WERI-Rb-1 (cell line): ENCODE measurements around the gene PAXX.

Experiments used
- DNase-seq: peaks from one replicate; pipeline ENCODE4 v3.0.0-alpha.2; 2020
- H3K27ac ChIP-seq: fragments of 250-450 bp; sonication (Bioruptor Pico); 2 replicates; pipeline ENCODE4 v1.5.1; 2020; ENCODE audit warnings: mild to moderate bottlenecking, moderate library complexity
- H3K27me3 ChIP-seq: fragments of 250-450 bp; sonication (Bioruptor Pico); 2 replicates; pipeline ENCODE4 v1.5.1; 2021; ENCODE audit warnings: mild to moderate bottlenecking, low read depth, moderate library complexity; ENCODE audit not compliant: insufficient read depth, severe bottlenecking
- H3K36me3 ChIP-seq: fragments of 250-450 bp; sonication (Bioruptor Pico); 2 replicates; pipeline ENCODE4 v1.5.1; 2020; ENCODE audit warnings: mild to moderate bottlenecking, moderate library complexity
- H3K4me3 ChIP-seq: 2 replicates; pipeline ENCODE4 v1.5.1; 2011; ENCODE audit warnings: low read depth, mild to moderate bottlenecking, control low read depth, low read length
- H3K9me3 ChIP-seq: fragments of 250-450 bp; sonication (Bioruptor Pico); 2 replicates; pipeline ENCODE4 v1.5.1; 2021; ENCODE audit warnings: mild to moderate bottlenecking, moderate library complexity; ENCODE audit not compliant: severe bottlenecking
- CTCF ChIP-seq: IDR thresholded peaks from 2 replicates; pipeline ENCODE4 v1.5.1; 2011; ENCODE audit warnings: low read depth, mild to moderate bottlenecking, control low read depth, inconsistent platforms, low read length

PAXX gene

GRCh38 chr9:137026828-137027227 is 34.6 kb downstream of the PAXX start:
- Histone ChIP-seq H3K9me3 (no peaks in the 10 kb centered on the region), H3K27ac (no peak overlapping the region), H3K36me3 (no peaks in the 10 kb centered on the region), H3K27me3 (no peaks in the 10 kb centered on the region), H3K4me3 (no peak overlapping the region)
- no peak for DNase-seq
- no peak for TF ChIP-seq CTCF

GRCh38 chr9:137027369-137028262 is 35.4 kb downstream of the PAXX start, which contains the start of gene ABCA2:
TSS of gene ABCA2 (minus strand) at chr9:137028237. CDS start at chr9:137028140, 97 bp downstream.
- Histone ChIP-seq H3K4me3 (peak within 1 kb of the TSS; percentile 51), H3K27ac (peak within 1 kb of the TSS; percentile 64), H3K36me3 (no peaks in the 10 kb centered on the region), H3K9me3 (no peaks in the 10 kb centered on the region), H3K27me3 (no peaks in the 10 kb centered on the region)
- TF ChIP-seq CTCF: no peak
- peak; percentile 30 for DNase-seq

GRCh38 chr9:137028263-137029057 is 36.2 kb downstream of the PAXX start:
- peak overlapping the region; percentile 64 for H3K27ac ChIP-seq
- peak; percentile 81 for TF ChIP-seq CTCF
- no peaks in the 10 kb centered on the region for H3K9me3 ChIP-seq
- H3K27me3 ChIP-seq: no peaks in the 10 kb centered on the region
- peak; percentile 67 for DNase-seq
- H3K4me3 ChIP-seq: peak overlapping the region; percentile 51
- H3K36me3 ChIP-seq: no peaks in the 10 kb centered on the region

- Histone ChIP-seq H3K27ac (no peak overlapping the region), H3K36me3 (no peaks in the 10 kb centered on the region), H3K27me3 (no peaks in the 10 kb centered on the region), H3K4me3 (no peak overlapping the region), H3K9me3 (no peaks in the 10 kb centered on the region)
- DNase-seq: peak; percentile 89
- peak; percentile 95 for TF ChIP-seq CTCF
These were observed 37.1 kb downstream of the PAXX start for GRCh38 chr9:137029058-137029936.

GRCh38 chr9:137030006-137030405 is 37.8 kb downstream of the PAXX start:
- H3K36me3 ChIP-seq: no peaks in the 10 kb centered on the region
- no peak overlapping the region for H3K4me3 ChIP-seq
- no peak overlapping the region for H3K27ac ChIP-seq
- no peaks in the 10 kb centered on the region for H3K9me3 ChIP-seq
- no peaks in the 10 kb centered on the region for H3K27me3 ChIP-seq
- DNase-seq: no peak
- no peak for TF ChIP-seq CTCF
